BE2C (cell line): ENCODE measurements around the gene ATP1A1.

ENCODE experiments used
- DNase-seq: peaks from one replicate; pipeline ENCODE4 v3.0.0-alpha.2; 2020
- H3K27me3 ChIP-seq: fragments of 250-450 bp; sonication (Bioruptor Pico); 2 replicates; pipeline ENCODE4 v1.5.1; 2020; ENCODE audit warnings: mild to moderate bottlenecking
- H3K36me3 ChIP-seq: fragments of 250-450 bp; sonication (Bioruptor Pico); 2 replicates; pipeline ENCODE4 v1.5.1; 2020; ENCODE audit warnings: mild to moderate bottlenecking
- H3K4me1 ChIP-seq: fragments of 250-450 bp; sonication (Bioruptor Pico); 2 replicates; pipeline ENCODE4 v1.5.1; 2020
- H3K4me3 ChIP-seq: 2 replicates; pipeline ENCODE4 v1.5.1; 2011; ENCODE audit warnings: low read depth, low read length
- H3K9me3 ChIP-seq: fragments of 250-450 bp; sonication (Bioruptor Pico); 2 replicates; pipeline ENCODE4 v1.5.1; 2020
- CTCF ChIP-seq: IDR thresholded peaks from 2 replicates; pipeline ENCODE4 v1.5.1; 2012; ENCODE audit warnings: mild to moderate bottlenecking, low read depth, low read length

ATP1A1 gene

GRCh38 chr1:116380499-116381242, 7.6 kb downstream of the ATP1A1 start:
- DNase-seq: no peak
- H3K4me3 ChIP-seq: no peak overlapping the region
- peaks cover 25% of the 10 kb centered on the region for H3K4me1 ChIP-seq
- H3K9me3 ChIP-seq: no peaks in the 10 kb centered on the region
- H3K36me3 ChIP-seq: peaks cover 39% of the 10 kb centered on the region
- H3K27me3 ChIP-seq: no peaks in the 10 kb centered on the region
- no peak for TF ChIP-seq CTCF

- no peak for DNase-seq
- H3K36me3 ChIP-seq: peaks cover 54% of the 10 kb centered on the region
- no peaks in the 10 kb centered on the region for H3K9me3 ChIP-seq
- no peaks in the 10 kb centered on the region for H3K27me3 ChIP-seq
- no peak overlapping the region for H3K4me3 ChIP-seq
- no peak for TF ChIP-seq CTCF
- H3K4me1 ChIP-seq: peaks cover 25% of the 10 kb centered on the region
These were observed 9.3 kb downstream of the ATP1A1 start for GRCh38 chr1:116382321-116382720.

GRCh38 chr1:116382857-116383483, 9.9 kb downstream of the ATP1A1 start:
- Histone ChIP-seq H3K27me3 (no peaks in the 10 kb centered on the region), H3K9me3 (no peaks in the 10 kb centered on the region), H3K36me3 (peaks cover 60% of the 10 kb centered on the region), H3K4me3 (no peak overlapping the region), H3K4me1 (peaks cover 25% of the 10 kb centered on the region)
- DNase-seq: no peak
- no peak for TF ChIP-seq CTCF

- H3K9me3 ChIP-seq: no peaks in the 10 kb centered on the region
- no peak for DNase-seq
- no peak for TF ChIP-seq CTCF
- H3K4me3 ChIP-seq: no peak overlapping the region
- no peaks in the 10 kb centered on the region for H3K27me3 ChIP-seq
- peaks cover 85% of the 10 kb centered on the region for H3K36me3 ChIP-seq
- H3K4me1 ChIP-seq: no peaks in the 10 kb centered on the region
These were observed 13.0 kb downstream of the ATP1A1 start for GRCh38 chr1:116386042-116386441.

GRCh38 chr1:116387551-116387950, 14.5 kb downstream of the ATP1A1 start:
- no peak overlapping the region for H3K4me3 ChIP-seq
- no peaks in the 10 kb centered on the region for H3K9me3 ChIP-seq
- no peaks in the 10 kb centered on the region for H3K27me3 ChIP-seq
- H3K4me1 ChIP-seq: no peaks in the 10 kb centered on the region
- H3K36me3 ChIP-seq: peaks cover 96% of the 10 kb centered on the region
- no peak for TF ChIP-seq CTCF
- DNase-seq: no peak

- H3K36me3 ChIP-seq: peaks cover 98% of the 10 kb centered on the region
These were observed 15.1 kb downstream of the ATP1A1 start for GRCh38 chr1:116388122-116388521.

More at GRCh38 chr1:116388122-116388521, 15.1 kb downstream of the ATP1A1 start:
- H3K4me1 ChIP-seq: no peaks in the 10 kb centered on the region
- no peak overlapping the region for H3K4me3 ChIP-seq
- no peaks in the 10 kb centered on the region for H3K9me3 ChIP-seq
- no peak for TF ChIP-seq CTCF
- no peak for DNase-seq
- H3K27me3 ChIP-seq: no peaks in the 10 kb centered on the region
